A549 (cell line): Measurements from ENCODE around the gene SIK2.

ENCODE experiments used
- BHLHE40 ChIP-seq: IDR thresholded peaks from 2 replicates; pipeline ENCODE4 v1.6.1; 2012; ENCODE audit warnings: low read depth, low read length, inconsistent platforms
- CTCF ChIP-seq: fragments of >200 bp; sonication (Bioruptor Twin); formaldehyde crosslinking; IDR thresholded peaks from 3 replicates; pipeline ENCODE4 v1.5.1; 2016
- EP300 ChIP-seq, 2 experiments: fragments of >200 bp; sonication (Bioruptor Twin); formaldehyde crosslinking; IDR thresholded peaks; 2 replicates in 1 of 2; 3 replicates in 1 of 2; pipeline ENCODE4 v1.6.1; 2016 to 2017
- JUNB ChIP-seq: fragments of >200 bp; sonication (Bioruptor Twin); formaldehyde crosslinking; IDR thresholded peaks from 2 replicates; pipeline ENCODE4 v1.6.1; 2016
- POLR2A ChIP-seq: IDR thresholded peaks from 2 replicates; pipeline ENCODE4 v1.6.1; 2012; ENCODE audit warnings: mild to moderate bottlenecking, low read length
- REST ChIP-seq: fragments of 200-600 bp; sonication (generic); IDR thresholded peaks from 2 replicates; pipeline ENCODE4 v1.6.1; 2016; ENCODE audit warnings: antibody characterized with exemption, mild to moderate bottlenecking, moderate library complexity
- RFX5 ChIP-seq: fragments of 450-650 bp; IDR thresholded peaks from 2 replicates; pipeline ENCODE4 v1.7.1; 2014; ENCODE audit warnings: antibody characterized with exemption, mild to moderate bottlenecking, moderate library complexity

GRCh38 chr11:111571829-111572501 is 30.3 kb upstream of the SIK2 start:
- TF ChIP-seq EP300 (IDR thresholded peaks at IDR 0.05): no peak
- no peak for TF ChIP-seq POLR2A
- TF ChIP-seq CTCF: no peak
- TF ChIP-seq JUNB: no peak
- no peak for TF ChIP-seq RFX5
- no peak for TF ChIP-seq REST
- TF ChIP-seq BHLHE40: no peak
